A673 (cell line): Measurements from ENCODE around the gene LAMB4.

Experiments used
- EZH2 ChIP-seq: fragments of 200-600 bp; sonication (generic); IDR thresholded peaks from 2 replicates; pipeline ENCODE4 v1.6.1; 2017; ENCODE audit warnings: borderline replicate concordance, low read depth, mild to moderate bottlenecking, mixed read lengths, antibody characterized with exemption, low read length; ENCODE audit not compliant: poor library complexity, severe bottlenecking
- TF ChIP-seq, protein P1 (sequence below): fragments of 300-800, 200-600 bp; sonication (generic); conservative IDR thresholded peaks from 2 replicates; pipeline ENCODE4 v1.5.1; 2017; ENCODE audit warnings: low read depth, mild to moderate bottlenecking, antibody characterized with exemption, low read length, moderate library complexity, mixed read lengths

DNA sequence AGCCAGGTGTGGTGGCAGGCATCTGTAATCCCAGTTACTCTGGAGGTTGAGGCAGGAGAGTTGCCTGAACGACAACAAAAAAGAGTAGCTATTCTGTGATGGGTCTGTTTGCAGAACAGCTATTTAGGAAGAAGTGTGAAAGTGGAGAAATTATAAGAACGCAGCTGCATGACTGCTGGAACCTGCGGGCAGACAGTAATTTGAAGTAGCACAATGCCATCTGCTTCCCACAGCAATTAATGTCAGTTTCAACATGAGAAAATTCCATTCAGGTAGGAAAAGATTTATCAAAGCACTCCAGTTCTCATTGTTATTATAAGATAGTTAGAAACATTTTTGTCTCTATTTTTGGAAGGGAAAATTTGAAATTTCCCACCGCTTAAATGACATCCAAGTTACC is 148.7 kb downstream of the LAMB4 start:
- TF ChIP-seq, protein P1, sequence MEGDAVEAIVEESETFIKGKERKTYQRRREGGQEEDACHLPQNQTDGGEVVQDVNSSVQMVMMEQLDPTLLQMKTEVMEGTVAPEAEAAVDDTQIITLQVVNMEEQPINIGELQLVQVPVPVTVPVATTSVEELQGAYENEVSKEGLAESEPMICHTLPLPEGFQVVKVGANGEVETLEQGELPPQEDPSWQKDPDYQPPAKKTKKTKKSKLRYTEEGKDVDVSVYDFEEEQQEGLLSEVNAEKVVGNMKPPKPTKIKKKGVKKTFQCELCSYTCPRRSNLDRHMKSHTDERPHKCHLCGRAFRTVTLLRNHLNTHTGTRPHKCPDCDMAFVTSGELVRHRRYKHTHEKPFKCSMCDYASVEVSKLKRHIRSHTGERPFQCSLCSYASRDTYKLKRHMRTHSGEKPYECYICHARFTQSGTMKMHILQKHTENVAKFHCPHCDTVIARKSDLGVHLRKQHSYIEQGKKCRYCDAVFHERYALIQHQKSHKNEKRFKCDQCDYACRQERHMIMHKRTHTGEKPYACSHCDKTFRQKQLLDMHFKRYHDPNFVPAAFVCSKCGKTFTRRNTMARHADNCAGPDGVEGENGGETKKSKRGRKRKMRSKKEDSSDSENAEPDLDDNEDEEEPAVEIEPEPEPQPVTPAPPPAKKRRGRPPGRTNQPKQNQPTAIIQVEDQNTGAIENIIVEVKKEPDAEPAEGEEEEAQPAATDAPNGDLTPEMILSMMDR = no peak
- TF ChIP-seq EZH2 = no peak
